DND-41 (cell line): ENCODE data around the gene SCARF1.

Source experiments
- ATAC-seq: fragments of 200-7000 bp; cut with Tn5 transposase; 3 replicates; pipeline ENCODE4 v1.9.1; 2021; ENCODE audit warnings: low read depth; ENCODE audit not compliant: insufficient read depth
- DNase-seq: peaks from one replicate; pipeline ENCODE4 v3.0.0-alpha.2; 2020
- H2AFZ ChIP-seq: 2 replicates; pipeline ENCODE4 v1.6.0; 2012; ENCODE audit warnings: low read depth, low read length
- H3K27ac ChIP-seq: 2 replicates; pipeline ENCODE4 v1.5.1; 2012; ENCODE audit warnings: low read length, inconsistent platforms
- H3K27me3 ChIP-seq: fragments of 200-600 bp; sonication (generic); 2 replicates; pipeline ENCODE4 v1.6.0; 2012; ENCODE audit warnings: low read length, mild to moderate bottlenecking, inconsistent platforms; ENCODE audit not compliant: insufficient read depth, poor library complexity
- H3K36me3 ChIP-seq: 2 replicates; pipeline ENCODE4 v1.5.1; 2012; ENCODE audit warnings: low read length, inconsistent platforms; ENCODE audit not compliant: insufficient read depth
- H3K4me1 ChIP-seq: 2 replicates; pipeline ENCODE4 v1.5.1; 2012; ENCODE audit warnings: mild to moderate bottlenecking, low read length; ENCODE audit not compliant: insufficient read depth
- H3K4me2 ChIP-seq: 2 replicates; pipeline ENCODE4 v1.6.0; 2012; ENCODE audit warnings: mild to moderate bottlenecking, moderate library complexity, low read length, inconsistent platforms; ENCODE audit not compliant: insufficient read depth
- H3K4me3 ChIP-seq, 2 experiments: fragments of 200-600 bp in 1 of 2; shearing (Covaris generic) in 1 of 2; 2 replicates each; pipeline ENCODE4 v1.5.1; 2012 to 2016; ENCODE audit warnings: inconsistent platforms in 2 of 2, low read length in 2 of 2, mild to moderate bottlenecking in 2 of 2, low read depth in 1 of 2, moderate library complexity in 1 of 2
- H3K79me2 ChIP-seq: 2 replicates; pipeline ENCODE4 v1.6.0; 2012; ENCODE audit warnings: low read length, inconsistent platforms; ENCODE audit not compliant: insufficient read depth
- H3K9ac ChIP-seq: 2 replicates; pipeline ENCODE4 v1.6.0; 2012; ENCODE audit warnings: low read depth, mild to moderate bottlenecking, inconsistent platforms, low read length, moderate library complexity
- H3K9me3 ChIP-seq: 2 replicates; pipeline ENCODE4 v1.5.1; 2012; ENCODE audit warnings: low read length, moderate library complexity, mild to moderate bottlenecking, inconsistent platforms; ENCODE audit not compliant: insufficient read depth, severe bottlenecking
- H4K20me1 ChIP-seq: 2 replicates; pipeline ENCODE4 v1.6.0; 2012; ENCODE audit warnings: low read length; ENCODE audit not compliant: insufficient read depth
- CTCF ChIP-seq: IDR thresholded peaks from 2 replicates; pipeline ENCODE4 v1.5.1; 2012; ENCODE audit warnings: borderline replicate concordance, low read length, moderate library complexity, mild to moderate bottlenecking; ENCODE audit not compliant: poor library complexity, severe bottlenecking; ENCODE audit errors: extremely low read depth
- EZH2 ChIP-seq: IDR thresholded peaks from 3 replicates; pipeline ENCODE4 v1.6.1; 2012; ENCODE audit warnings: borderline replicate concordance, low read depth, mild to moderate bottlenecking, moderate library complexity, low read length, inconsistent platforms; ENCODE audit not compliant: severe bottlenecking

SCARF1 gene

GRCh38 chr17:1584167-1584566 lies 61.4 kb downstream of the SCARF1 start:
- ATAC-seq (no peak), DNase-seq (no peak)
- no peak overlapping the region for H3K4me3 ChIP-seq
- H3K27ac ChIP-seq: no peak overlapping the region
- TF ChIP-seq CTCF (no peak), EZH2 (no peak)
- no peaks in the 10 kb centered on the region for H3K79me2 ChIP-seq
- H4K20me1 ChIP-seq: no peaks in the 10 kb centered on the region
- H3K27me3 ChIP-seq: no peaks in the 10 kb centered on the region
- no peak overlapping the region for H2AFZ ChIP-seq
- peaks cover 73% of the 10 kb centered on the region for H3K36me3 ChIP-seq
- no peaks in the 10 kb centered on the region for H3K4me1 ChIP-seq
- H3K4me2 ChIP-seq: no peak overlapping the region
- H3K9ac ChIP-seq: no peak overlapping the region
- H3K9me3 ChIP-seq: no peaks in the 10 kb centered on the region
